Epithelial cell of esophagus (primary cell): Measurements from ENCODE around the gene SMOC1.

Source experiments
- DNase-seq: peaks from one replicate; pipeline ENCODE4 v3.0.0; 2010; ENCODE audit warnings: low read depth
- H3K4me3 ChIP-seq: 2 replicates; pipeline ENCODE4 v1.5.1; 2011; ENCODE audit warnings: mild to moderate bottlenecking, low read length, control low read depth
- TF ChIP-seq, protein P1 (sequence below): IDR thresholded peaks from 2 replicates; pipeline ENCODE4 v1.5.1; 2011; ENCODE audit warnings: low read depth, mild to moderate bottlenecking, low read length, control low read depth, inconsistent platforms; ENCODE audit not compliant: insufficient read depth; ENCODE audit errors: missing control alignments

Gene SMOC1

DNA sequence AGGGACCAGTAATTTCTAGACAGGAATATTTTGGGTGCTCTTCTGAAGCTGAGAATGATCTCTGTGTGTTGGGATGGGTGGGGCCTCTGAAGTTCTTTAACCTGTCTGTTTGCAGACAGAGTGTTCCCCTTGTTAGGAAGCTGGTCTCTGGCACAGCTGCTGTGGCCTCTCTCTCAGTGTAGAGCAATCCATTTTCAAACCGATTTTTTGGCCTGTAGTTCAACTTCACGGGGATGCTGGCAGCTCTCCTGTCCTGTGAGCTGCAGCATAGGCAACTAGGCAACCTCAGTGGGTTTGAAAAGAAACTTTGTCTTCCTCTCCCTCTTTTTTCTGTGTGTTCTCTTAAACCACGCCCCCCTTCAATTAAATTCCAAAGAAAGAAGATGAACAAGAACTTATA lies 69.1 kb downstream of the SMOC1 start:
- H3K4me3 ChIP-seq = no peak overlapping the region

DNA sequence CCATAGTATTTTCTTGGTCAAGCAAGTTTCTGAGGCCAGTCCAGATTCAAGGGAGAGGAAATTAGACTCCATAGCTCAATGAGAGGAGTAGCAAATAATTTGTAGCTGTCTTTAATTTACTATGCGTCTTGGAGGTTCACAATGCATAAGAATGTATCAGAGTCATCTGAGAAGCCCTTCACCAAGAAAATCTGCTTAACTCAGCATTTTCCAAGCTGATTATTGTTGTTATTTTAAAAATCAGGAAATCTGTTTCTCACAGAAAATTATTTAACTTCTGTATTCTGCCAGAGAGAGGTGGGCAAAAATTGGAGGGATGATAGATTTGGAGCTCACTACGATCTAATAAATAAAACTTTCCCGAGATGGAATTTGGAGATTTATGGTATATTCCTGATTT lies 72.0 kb downstream of the SMOC1 start:
- DNase-seq = no peak
- TF ChIP-seq, protein P1, sequence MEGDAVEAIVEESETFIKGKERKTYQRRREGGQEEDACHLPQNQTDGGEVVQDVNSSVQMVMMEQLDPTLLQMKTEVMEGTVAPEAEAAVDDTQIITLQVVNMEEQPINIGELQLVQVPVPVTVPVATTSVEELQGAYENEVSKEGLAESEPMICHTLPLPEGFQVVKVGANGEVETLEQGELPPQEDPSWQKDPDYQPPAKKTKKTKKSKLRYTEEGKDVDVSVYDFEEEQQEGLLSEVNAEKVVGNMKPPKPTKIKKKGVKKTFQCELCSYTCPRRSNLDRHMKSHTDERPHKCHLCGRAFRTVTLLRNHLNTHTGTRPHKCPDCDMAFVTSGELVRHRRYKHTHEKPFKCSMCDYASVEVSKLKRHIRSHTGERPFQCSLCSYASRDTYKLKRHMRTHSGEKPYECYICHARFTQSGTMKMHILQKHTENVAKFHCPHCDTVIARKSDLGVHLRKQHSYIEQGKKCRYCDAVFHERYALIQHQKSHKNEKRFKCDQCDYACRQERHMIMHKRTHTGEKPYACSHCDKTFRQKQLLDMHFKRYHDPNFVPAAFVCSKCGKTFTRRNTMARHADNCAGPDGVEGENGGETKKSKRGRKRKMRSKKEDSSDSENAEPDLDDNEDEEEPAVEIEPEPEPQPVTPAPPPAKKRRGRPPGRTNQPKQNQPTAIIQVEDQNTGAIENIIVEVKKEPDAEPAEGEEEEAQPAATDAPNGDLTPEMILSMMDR = no peak
- H3K4me3 ChIP-seq = no peak overlapping the region

More for the DNA sequence above, 69.1 kb downstream of the SMOC1 start:
- no peak for DNase-seq
- TF ChIP-seq, protein P1 = no peak

DNA sequence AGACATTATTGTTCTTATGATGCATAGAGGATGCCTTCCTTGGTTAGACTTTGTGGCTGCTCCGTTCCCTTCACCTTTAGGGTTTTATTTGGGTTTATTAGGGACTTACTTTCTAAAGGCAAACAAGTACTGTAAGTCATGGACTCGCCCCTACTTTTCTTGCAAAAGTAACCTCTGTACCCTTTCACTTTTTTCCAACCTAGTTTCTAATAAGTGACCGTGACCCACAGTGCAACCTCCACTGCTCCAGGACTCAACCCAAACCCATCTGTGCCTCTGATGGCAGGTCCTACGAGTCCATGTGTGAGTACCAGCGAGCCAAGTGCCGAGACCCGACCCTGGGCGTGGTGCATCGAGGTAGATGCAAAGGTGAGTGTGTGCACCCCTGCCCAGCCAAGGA lies 72.7 kb downstream of the SMOC1 start:
- TF ChIP-seq, protein P1 = no peak
- H3K4me3 ChIP-seq = no peak overlapping the region
- DNase-seq = no peak

DNA sequence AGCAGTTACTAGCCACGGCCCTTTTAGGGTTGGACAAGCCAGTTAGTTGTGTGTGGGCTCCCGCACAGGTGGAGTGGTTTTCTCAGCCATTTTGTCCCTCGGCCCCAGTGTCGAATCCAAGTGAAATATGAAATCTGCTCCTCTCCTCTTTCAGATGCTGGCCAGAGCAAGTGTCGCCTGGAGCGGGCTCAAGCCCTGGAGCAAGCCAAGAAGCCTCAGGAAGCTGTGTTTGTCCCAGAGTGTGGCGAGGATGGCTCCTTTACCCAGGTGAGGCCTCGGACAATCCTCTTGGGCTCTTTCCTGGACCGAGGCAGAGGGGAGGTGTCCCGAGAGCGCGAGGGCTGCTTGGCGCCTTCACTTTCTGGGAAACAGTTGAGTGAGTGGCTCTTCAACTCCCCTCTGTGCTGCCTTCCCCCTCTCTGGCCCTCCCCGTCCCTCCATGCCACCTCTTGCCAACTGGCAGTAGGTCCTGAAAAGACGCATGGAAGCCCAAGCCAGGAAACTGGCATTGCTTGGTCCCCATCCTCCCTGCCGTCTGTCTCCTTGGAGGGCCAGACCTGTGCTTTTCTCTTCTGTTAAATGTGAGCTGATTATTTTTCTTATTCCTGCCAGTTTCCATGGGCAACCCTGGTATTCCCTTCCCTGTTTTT lies 74.2 kb downstream of the SMOC1 start:
- TF ChIP-seq, protein P1 = no peak
- H3K4me3 ChIP-seq = no peak overlapping the region
- no peak for DNase-seq

DNA sequence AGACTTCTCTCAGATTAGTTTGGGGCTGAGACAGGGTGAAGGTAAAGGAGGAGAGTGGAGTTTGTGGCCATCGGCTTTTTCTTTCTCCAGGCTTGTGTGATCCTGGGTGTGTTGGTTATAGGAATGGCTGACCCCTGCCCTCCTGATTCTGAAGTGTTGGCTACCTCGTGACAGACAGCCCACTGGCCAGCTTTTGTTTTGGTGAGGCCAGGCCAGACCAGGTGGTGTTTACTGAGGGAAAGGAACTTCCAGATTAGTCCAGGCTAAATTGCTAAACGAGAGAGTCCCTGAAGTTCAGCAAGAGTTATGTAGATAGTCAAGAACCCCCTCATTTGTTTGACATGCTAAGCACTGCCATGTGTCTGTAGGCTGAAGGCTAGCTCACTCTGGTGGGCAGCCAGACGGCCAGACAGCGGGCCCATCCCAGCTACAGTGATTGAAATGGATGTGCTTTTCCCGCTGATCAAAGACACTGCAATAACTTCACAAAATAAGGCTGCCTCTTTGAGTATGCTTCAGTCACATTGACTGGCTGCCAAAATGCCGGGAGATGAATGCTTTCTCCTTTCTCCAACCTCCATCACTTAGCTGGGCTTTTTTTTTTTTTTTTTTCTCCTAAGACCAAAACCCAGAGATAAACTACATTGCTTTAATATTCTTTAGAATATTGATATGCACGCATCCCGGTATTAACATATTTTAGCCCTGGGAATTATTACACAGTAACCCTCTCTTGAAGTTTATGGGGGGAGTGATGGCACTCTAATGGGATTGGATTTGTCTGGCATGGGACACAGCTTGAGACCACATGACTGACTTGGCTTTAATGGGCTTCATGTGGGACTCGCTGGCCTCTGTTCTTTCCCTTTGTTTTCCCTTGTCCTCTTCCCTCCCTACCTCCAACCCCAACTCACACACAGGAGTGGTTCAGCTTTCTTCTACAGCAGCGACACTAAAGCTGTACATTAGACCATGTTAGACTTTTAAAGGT lies 76.9 kb downstream of the SMOC1 start:
- no peak for DNase-seq
- no peak overlapping the region for H3K4me3 ChIP-seq
- TF ChIP-seq, protein P1 = no peak

DNA sequence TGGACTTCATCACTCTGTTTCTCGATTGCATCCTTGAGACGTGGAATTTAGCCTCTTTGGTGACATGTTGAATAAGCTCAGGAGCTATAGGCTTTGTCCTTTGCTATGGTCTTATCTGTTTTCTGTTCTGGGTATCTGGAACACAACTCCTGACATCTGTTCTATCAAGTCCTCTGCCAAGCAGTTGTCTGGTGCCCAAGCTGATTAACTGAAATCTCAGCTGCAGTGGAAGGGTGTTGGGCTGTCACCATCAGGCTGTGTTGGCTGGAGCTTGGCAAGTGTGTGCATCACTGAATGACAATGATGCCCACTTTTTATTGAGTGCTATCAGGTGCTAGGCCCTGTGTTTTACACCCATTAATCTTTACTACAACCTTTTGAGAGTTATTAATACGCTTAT lies 77.8 kb downstream of the SMOC1 start:
- TF ChIP-seq, protein P1 = no peak
- no peak overlapping the region for H3K4me3 ChIP-seq
- no peak for DNase-seq
